ENCODE data around the gene PTOV1. TPM values are rescaled to one million over a fixed set of nuclear protein-coding genes. Genes with fewer than 3 reads are reported as not detected.

PTOV1 gene
- total and polyA plus RNA-seq, 10 of the 15 experiments (the other 5 are each of a cell fraction or from before 2014, with no cell fraction given): 3.2 to 83.5 (median 22.3) TPM

GRCh38 chr19:49812997-49813861 lies 37.7 kb upstream of the PTOV1 start, which contains the start of gene FUZ (continued):
- no peak for TF ChIP-seq MEF2A (IDR thresholded peaks at IDR 0.05; ENCODE audit: insufficient read depth, low read depth, low read length)
- TF ChIP-seq TCF3 (IDR thresholded peaks at IDR 0.05; ENCODE audit: borderline replicate concordance, insufficient read depth, low read depth, low read length): peak; percentile 79; the same call in 1 of the 2 replicates
- TF ChIP-seq ZNF687 (IDR thresholded peaks at IDR 0.05): no peak; the same call in 1 of the 2 replicates
- TF ChIP-seq WRNIP1 (IDR thresholded peaks at IDR 0.05; ENCODE audit: borderline replicate concordance, low read depth, low read length): 0 out of 2 replicates have a peak, but pooled peaks have one; percentile 70
- TF ChIP-seq IKZF2 (IDR thresholded peaks at IDR 0.05): no peak; a peak in 1 of 4 replicates
- TF ChIP-seq PKNOX1 (IDR thresholded peaks at IDR 0.05): peak; percentile 71; the same call in 1 of the 2 replicates
- peak; percentile 95 for TF ChIP-seq KLF5 (IDR thresholded peaks at IDR 0.05; ENCODE audit: partially characterized antibody)
- no peak for TF ChIP-seq BCL3 (IDR thresholded peaks at IDR 0.05; ENCODE audit: borderline replicate concordance, insufficient read depth, low read depth, low read length, poor library complexity, severe bottlenecking)
- 0 out of 2 replicates have a peak, but pooled peaks have one; percentile 3 for TF ChIP-seq RUNX3 (IDR thresholded peaks at IDR 0.05; ENCODE audit: low read length)
- TF ChIP-seq ZNF207 (IDR thresholded peaks at IDR 0.05; ENCODE audit: borderline replicate concordance): peak; percentile 89; the same call in 1 of the 2 replicates
- TF ChIP-seq ZBTB4 (CRISPR knock-in tag; IDR thresholded peaks at IDR 0.05): no peak
- no peak for TF ChIP-seq NR2F1 (conservative IDR thresholded peaks at IDR 0.05)
- peak; percentile 72 for TF ChIP-seq E2F8 (IDR thresholded peaks at IDR 0.05; ENCODE audit: low read depth, partially characterized antibody)
- no peak for TF ChIP-seq BACH1 (IDR thresholded peaks at IDR 0.05; ENCODE audit: borderline replicate concordance)
- no peak for TF ChIP-seq ZNF24 (IDR thresholded peaks at IDR 0.05)

Measured in GM12878 (cell line).